ENCODE data around the gene COA1. TPM values are rescaled to one million over a fixed set of nuclear protein-coding genes. Genes with fewer than 3 reads are reported as not detected.
"Not testable (repeated sequence)": the region's sequence is repeated elsewhere in the genome, so short reads cannot be mapped to it uniquely, and the experiment has no call there.

COA1 gene
- total RNA-seq, 1 donor from 2014 or later, result 50.0 TPM

DNA sequence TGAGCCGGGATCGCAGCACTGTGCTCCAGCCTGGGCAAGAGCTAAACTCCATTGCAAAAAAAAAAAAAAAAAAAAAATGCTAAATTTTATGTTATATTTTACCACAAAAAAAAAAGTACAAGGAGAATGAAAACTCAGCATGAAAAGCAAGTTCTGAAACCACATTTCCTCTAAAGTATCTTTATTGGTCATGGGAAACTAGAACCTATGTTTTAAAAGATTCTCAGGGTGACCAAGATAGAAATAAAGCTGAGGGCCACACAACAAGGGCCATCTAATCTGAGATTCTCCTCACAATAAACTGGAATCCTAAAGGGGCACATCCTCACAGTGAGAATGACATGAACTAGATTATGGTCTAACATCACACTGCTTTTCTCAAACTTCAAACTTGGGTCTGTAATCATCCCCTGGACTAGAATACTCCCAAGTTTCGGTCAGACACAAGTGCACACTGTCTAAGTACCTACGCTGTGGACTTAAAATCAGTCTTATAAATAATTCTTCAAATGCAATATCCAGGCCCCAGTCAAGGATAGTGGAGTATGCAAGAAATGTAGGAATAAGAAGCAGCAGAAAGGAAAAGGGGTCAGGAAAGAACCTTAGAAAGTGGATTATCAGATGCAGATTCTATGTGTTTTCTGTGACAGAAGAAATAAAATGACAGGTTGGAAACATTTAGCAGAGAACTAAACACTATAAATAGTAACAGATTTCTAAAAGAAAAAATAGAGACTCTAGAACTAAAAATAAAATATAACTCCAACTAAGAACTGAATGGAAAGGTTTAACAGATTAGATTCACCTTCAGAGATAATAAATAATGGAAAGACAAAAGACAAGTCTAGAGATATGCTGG is 49.9 kb downstream of the COA1 start:
- DNase-seq (ENCODE audit: low read depth) (no peak), FAIRE-seq (no peak)
- TF ChIP-seq, protein P1, sequence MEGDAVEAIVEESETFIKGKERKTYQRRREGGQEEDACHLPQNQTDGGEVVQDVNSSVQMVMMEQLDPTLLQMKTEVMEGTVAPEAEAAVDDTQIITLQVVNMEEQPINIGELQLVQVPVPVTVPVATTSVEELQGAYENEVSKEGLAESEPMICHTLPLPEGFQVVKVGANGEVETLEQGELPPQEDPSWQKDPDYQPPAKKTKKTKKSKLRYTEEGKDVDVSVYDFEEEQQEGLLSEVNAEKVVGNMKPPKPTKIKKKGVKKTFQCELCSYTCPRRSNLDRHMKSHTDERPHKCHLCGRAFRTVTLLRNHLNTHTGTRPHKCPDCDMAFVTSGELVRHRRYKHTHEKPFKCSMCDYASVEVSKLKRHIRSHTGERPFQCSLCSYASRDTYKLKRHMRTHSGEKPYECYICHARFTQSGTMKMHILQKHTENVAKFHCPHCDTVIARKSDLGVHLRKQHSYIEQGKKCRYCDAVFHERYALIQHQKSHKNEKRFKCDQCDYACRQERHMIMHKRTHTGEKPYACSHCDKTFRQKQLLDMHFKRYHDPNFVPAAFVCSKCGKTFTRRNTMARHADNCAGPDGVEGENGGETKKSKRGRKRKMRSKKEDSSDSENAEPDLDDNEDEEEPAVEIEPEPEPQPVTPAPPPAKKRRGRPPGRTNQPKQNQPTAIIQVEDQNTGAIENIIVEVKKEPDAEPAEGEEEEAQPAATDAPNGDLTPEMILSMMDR (IDR thresholded peaks at IDR 0.05; ENCODE audit: insufficient read depth, low read length, severe bottlenecking), result no peak
- H3K27me3 ChIP-seq (ENCODE audit: control insufficient read depth, insufficient read depth, low read length), result no peaks in the 10 kb centered on the region
- H3K4me3 ChIP-seq (ENCODE audit: low read depth, low read length), result no peak overlapping the region
- H3K36me3 ChIP-seq (ENCODE audit: control insufficient read depth, insufficient read depth, low read length), result no peaks in the 10 kb centered on the region

DNA sequence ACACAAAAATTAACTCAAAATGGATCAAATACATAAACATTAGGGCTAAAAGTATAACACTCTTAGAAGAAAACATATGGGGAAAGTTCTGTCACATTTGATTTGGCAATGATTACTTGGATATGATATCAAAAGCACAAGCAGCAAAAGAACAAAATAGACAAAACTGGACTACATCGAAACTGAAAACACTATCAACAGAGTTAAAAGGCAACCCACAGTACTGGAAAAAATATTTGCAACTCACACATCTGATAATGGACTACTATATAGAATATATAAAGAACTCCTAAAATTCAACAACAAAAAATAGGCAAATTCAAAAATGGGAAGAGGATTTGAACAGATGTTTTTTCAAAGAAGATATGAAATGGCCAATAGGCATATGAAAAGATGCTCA is 51.0 kb downstream of the COA1 start:
- FAIRE-seq, result no peak
- Histone ChIP-seq H3K27me3 (ENCODE audit: control insufficient read depth, insufficient read depth, low read length) (no peaks in the 10 kb centered on the region), H3K36me3 (ENCODE audit: control insufficient read depth, insufficient read depth, low read length) (no peaks in the 10 kb centered on the region), H3K4me3 (ENCODE audit: low read depth, low read length) (no peak overlapping the region)
- TF ChIP-seq, protein P1 (IDR thresholded peaks at IDR 0.05; ENCODE audit: insufficient read depth, low read length, severe bottlenecking), result no peak
- no peak for DNase-seq (ENCODE audit: low read depth)

DNA sequence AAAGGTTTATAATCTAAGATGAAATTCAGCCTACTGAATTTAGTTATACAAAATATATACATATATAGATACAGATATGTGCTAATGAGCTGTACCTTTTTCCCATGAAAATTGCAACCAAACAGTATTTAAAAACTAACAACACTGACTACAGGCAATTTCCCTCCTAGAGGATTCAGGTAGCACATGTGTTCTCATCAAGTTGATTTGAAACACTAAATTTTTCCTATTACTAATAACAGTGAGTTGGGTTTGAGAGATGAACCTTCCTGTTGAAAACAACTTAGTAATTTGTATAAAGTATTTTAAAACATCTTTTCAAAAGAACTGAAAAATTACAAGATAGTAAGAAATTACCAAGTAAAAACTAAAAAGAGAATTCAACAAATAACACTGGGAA is 51.5 kb downstream of the COA1 start:
- DNase-seq (ENCODE audit: low read depth) (no peak), FAIRE-seq (no peak)
- H3K27me3 ChIP-seq (ENCODE audit: control insufficient read depth, insufficient read depth, low read length), result no peaks in the 10 kb centered on the region
- no peaks in the 10 kb centered on the region for H3K36me3 ChIP-seq (ENCODE audit: control insufficient read depth, insufficient read depth, low read length)
- TF ChIP-seq, protein P1 (IDR thresholded peaks at IDR 0.05; ENCODE audit: insufficient read depth, low read length, severe bottlenecking), result no peak
- no peak overlapping the region for H3K4me3 ChIP-seq (ENCODE audit: low read depth, low read length)

DNA sequence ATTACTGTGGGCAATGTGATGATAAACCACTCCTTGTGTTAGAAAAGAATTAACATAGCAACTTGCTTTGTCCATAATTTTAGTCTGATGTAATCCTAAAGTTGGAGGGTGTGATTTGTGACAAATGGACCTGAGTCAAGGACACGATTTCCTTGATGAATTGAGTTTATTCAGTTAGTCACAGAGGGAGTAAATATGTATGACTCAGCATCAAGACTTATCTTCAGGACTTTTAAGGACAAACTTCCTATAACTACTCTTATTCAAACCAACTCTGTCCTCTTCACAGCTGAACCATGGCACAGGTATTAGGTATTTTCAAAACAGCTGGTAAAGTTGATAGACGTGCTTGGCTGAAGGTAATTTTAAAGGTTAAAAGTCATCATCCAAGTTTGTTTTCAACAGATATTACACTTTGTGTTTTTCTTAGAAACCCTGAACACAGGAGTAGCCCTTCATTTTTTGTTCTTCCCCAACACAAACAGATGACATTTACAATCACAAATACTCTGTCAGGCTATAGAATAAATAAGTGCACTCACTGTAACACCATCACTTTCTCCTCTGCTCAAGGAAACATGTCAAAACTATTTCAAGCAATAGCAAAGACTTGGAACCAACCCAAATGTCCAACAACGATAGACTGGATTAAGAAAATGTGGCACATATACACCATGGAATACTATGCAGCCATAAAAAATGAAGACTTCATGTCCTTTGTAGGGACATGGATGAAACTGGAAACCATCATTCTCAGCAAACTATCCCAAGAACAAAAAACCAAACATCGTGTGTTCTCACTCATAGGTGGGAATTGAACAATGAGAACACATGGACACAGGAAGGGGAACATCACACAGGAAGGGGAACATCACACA is 54.5 kb downstream of the COA1 start:
- FAIRE-seq (no peak), DNase-seq (ENCODE audit: low read depth) (peak; percentile 98)
- Histone ChIP-seq H3K27me3 (ENCODE audit: control insufficient read depth, insufficient read depth, low read length) (no peaks in the 10 kb centered on the region), H3K4me3 (ENCODE audit: low read depth, low read length) (no peak overlapping the region), H3K36me3 (ENCODE audit: control insufficient read depth, insufficient read depth, low read length) (no peaks in the 10 kb centered on the region)
- TF ChIP-seq, protein P1 (IDR thresholded peaks at IDR 0.05; ENCODE audit: insufficient read depth, low read length, severe bottlenecking), result no peak

DNA sequence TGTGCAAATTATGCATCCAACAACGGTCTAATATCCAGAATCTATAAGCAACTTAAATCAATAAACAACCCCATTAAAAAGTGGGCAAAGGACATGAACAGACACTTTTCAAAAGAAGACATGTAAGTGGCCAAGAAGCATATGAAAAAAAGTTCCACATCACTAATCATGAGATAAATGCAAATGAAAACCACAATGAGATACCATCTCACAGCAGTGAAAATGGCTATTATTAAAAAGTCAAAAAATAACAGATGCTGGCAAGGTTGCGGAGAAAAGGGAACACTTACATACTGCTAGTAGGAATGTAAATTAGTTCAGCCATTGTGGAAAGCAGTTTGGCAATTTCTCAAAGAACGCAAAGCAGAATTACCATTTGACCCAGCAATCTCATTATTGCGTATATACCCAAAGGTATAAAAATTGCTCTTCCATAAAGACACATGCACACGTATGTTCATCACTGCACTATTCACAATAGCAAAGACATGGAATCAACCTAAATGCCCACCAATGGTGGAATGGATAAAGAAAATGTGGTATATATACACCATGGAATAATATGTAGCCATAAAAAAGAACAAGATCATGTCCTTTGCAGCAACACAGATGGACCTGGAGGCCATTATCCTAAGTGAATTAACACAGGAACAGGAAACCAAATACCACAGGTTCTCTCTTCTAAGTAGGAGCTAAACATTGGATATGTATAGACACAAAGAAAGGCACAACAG is 55.9 kb downstream of the COA1 start:
- H3K27me3 ChIP-seq (ENCODE audit: control insufficient read depth, insufficient read depth, low read length); H3K36me3 ChIP-seq (ENCODE audit: control insufficient read depth, insufficient read depth, low read length); FAIRE-seq; H3K4me3 ChIP-seq (ENCODE audit: low read depth, low read length); DNase-seq (ENCODE audit: low read depth): not testable (repeated sequence)
